ENCODE measurements around the gene EXOC3L4. TPM values are rescaled to one million over a fixed set of nuclear protein-coding genes. Genes with fewer than 3 reads are reported as not detected.
A peak's percentile ranks its signal among the peaks of the same experiment; 100 is the strongest.

The EXOC3L4 gene
- polyA plus RNA-seq, 2 of the 4 experiments (the other 2 are of a cell fraction): 1.5 to 4.3 TPM

DNA sequence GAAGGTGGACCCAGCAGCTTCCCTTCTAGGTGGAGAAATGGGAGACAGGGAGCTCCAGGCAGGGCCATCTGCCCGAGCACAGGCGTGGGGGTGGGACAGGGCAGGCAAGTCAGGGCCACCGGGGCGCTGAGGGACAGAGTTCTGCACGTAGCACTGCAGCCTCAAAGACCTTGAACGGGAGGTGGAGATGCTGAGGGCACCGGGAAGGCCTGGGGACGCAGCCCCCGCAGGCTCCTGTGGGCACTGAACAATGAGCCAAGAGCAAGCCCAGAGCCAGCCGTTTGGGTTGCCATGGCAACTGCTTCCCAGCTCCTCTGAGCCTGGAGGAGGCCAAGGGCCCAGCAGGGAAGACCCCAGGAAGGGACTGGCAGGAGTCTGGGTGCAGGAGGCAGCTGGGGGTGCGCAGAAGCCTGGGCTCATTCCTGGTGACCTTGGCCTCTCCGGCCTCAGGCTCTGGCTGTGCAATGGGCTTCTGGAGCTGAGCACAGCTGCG lies 7.1 kb upstream of the EXOC3L4 start:
- POLR2A ChIA-PET: no interaction called here
- Histone ChIP-seq H3K4me1 (peaks cover 14% of the 10 kb centered on the region), H3K4me2 (no peak overlapping the region), H3K4me3 (no peak overlapping the region), H3K27ac (no peak overlapping the region; a peak in 1 of 6 replicates), H3K9me3 (no peaks in the 10 kb centered on the region)
- 71% methylated on average over 12 of the region's 13 CpGs for WGBS (ENCODE audit: missing lambda C conversion rate)
- no peak for ATAC-seq
- CTCF ChIA-PET: interaction anchor here (1.0 to 8.5 kb wide), 7 partner anchors 9 to 205 kb away, joined by 3 to 97 read pairs (median 9); partner anchors contain the start of gene TNFAIP2
- FAIRE-seq: no peak
- TF ChIP-seq MAFK (IDR thresholded peaks at IDR 0.05; ENCODE audit: partially characterized antibody) (no peak), CBX8 (IDR thresholded peaks at IDR 0.05) (no peak), RARB (CRISPR knock-in tag; IDR thresholded peaks at IDR 0.05) (no peak), FOXS1 (CRISPR knock-in tag; IDR thresholded peaks at IDR 0.05) (no peak), CHD2 (IDR thresholded peaks at IDR 0.05; ENCODE audit: low read length, partially characterized antibody) (no peak), HOXB13 (CRISPR knock-in tag; IDR thresholded peaks at IDR 0.05; ENCODE audit: low read depth) (no peak), POLR2AphosphoS2 (conservative IDR thresholded peaks at IDR 0.05; ENCODE audit: low read length) (no peak)
- TF ChIP-seq, protein P1, sequence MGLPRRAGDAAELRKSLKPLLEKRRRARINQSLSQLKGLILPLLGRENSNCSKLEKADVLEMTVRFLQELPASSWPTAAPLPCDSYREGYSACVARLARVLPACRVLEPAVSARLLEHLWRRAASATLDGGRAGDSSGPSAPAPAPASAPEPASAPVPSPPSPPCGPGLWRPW (IDR thresholded peaks at IDR 0.05): no peak
- TF ChIP-seq, protein P2, sequence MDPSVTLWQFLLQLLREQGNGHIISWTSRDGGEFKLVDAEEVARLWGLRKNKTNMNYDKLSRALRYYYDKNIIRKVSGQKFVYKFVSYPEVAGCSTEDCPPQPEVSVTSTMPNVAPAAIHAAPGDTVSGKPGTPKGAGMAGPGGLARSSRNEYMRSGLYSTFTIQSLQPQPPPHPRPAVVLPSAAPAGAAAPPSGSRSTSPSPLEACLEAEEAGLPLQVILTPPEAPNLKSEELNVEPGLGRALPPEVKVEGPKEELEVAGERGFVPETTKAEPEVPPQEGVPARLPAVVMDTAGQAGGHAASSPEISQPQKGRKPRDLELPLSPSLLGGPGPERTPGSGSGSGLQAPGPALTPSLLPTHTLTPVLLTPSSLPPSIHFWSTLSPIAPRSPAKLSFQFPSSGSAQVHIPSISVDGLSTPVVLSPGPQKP (IDR thresholded peaks at IDR 0.05; ENCODE audit: low read depth, low read length): no peak
- DNase-seq (ENCODE audit: low read depth in 1 of 2, low spot score in 1 of 2): no peak

DNA sequence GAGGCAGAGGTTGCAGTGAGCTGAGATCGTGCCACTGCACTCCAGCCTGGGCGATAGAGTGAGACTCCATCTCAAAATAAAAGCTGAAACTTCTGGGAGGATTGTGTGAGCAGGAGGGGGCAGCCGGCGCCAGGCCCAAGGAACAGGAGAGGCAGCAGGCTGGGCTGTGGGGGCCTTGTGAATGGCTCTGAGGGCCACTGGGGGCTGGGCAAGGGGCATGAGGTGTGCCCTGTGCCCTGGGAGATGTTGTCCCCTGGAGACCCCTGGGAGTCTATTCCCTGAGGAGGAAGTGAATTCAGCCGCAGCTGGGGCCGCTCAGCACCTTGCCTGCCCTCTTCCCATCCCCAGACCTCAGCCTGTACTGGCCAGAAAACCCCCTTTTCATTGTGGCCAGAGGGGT lies 5.6 kb upstream of the EXOC3L4 start:
- CTCF ChIA-PET: interaction anchor here (0.5 to 8.5 kb wide), 4 partner anchors 13 to 499 kb away, joined by 3 to 97 read pairs (median 45); no protein-coding TSS in a partner anchor
- no peak overlapping the region for H3K4me2 ChIP-seq
- WGBS (ENCODE audit: missing lambda C conversion rate): 92% methylated on average over 6 of the region's 6 CpGs
- DNase-seq (ENCODE audit: low read depth in 1 of 2, low spot score in 1 of 2): no peak
- H3K4me1 ChIP-seq: peaks cover 14% of the 10 kb centered on the region
- POLR2A ChIA-PET: no interaction called here
- no peak overlapping the region for H3K4me3 ChIP-seq
- no peaks in the 10 kb centered on the region for H3K9me3 ChIP-seq
- ATAC-seq: no peak
- no peak for TF ChIP-seq HOXB13 (CRISPR knock-in tag; IDR thresholded peaks at IDR 0.05; ENCODE audit: low read depth)
- no peak for TF ChIP-seq HOXB5 (CRISPR knock-in tag; IDR thresholded peaks at IDR 0.05)
- no peak for TF ChIP-seq POLR2AphosphoS2 (conservative IDR thresholded peaks at IDR 0.05; ENCODE audit: low read length)
- TF ChIP-seq JUNB (IDR thresholded peaks at IDR 0.05): no peak
- no peak for TF ChIP-seq RARB (CRISPR knock-in tag; IDR thresholded peaks at IDR 0.05)
- no peak for TF ChIP-seq FOXS1 (CRISPR knock-in tag; IDR thresholded peaks at IDR 0.05)
- TF ChIP-seq ZNF302 (CRISPR knock-in tag; IDR thresholded peaks at IDR 0.05): no peak
- TF ChIP-seq RFX5 (IDR thresholded peaks at IDR 0.05): no peak
- no peak for TF ChIP-seq EP300 (IDR thresholded peaks at IDR 0.05)
- no peak for TF ChIP-seq KDM5A (IDR thresholded peaks at IDR 0.05)
- no peak for TF ChIP-seq ZC3H11A (IDR thresholded peaks at IDR 0.05)
- no peak for TF ChIP-seq HOXA7 (CRISPR knock-in tag; IDR thresholded peaks at IDR 0.05)
- TF ChIP-seq, protein P3, sequence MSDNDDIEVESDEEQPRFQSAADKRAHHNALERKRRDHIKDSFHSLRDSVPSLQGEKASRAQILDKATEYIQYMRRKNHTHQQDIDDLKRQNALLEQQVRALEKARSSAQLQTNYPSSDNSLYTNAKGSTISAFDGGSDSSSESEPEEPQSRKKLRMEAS (IDR thresholded peaks at IDR 0.05): no peak
- TF ChIP-seq FOSB (CRISPR knock-in tag; IDR thresholded peaks at IDR 0.05): no peak
- no peak for TF ChIP-seq NFE2L2 (conservative IDR thresholded peaks at IDR 0.05; ENCODE audit: low read length)
- H3K27ac ChIP-seq: peak overlapping the region in 1 of 2 experiments; percentile 98; a peak in 1 of 6 replicates
- FAIRE-seq: no peak

DNA sequence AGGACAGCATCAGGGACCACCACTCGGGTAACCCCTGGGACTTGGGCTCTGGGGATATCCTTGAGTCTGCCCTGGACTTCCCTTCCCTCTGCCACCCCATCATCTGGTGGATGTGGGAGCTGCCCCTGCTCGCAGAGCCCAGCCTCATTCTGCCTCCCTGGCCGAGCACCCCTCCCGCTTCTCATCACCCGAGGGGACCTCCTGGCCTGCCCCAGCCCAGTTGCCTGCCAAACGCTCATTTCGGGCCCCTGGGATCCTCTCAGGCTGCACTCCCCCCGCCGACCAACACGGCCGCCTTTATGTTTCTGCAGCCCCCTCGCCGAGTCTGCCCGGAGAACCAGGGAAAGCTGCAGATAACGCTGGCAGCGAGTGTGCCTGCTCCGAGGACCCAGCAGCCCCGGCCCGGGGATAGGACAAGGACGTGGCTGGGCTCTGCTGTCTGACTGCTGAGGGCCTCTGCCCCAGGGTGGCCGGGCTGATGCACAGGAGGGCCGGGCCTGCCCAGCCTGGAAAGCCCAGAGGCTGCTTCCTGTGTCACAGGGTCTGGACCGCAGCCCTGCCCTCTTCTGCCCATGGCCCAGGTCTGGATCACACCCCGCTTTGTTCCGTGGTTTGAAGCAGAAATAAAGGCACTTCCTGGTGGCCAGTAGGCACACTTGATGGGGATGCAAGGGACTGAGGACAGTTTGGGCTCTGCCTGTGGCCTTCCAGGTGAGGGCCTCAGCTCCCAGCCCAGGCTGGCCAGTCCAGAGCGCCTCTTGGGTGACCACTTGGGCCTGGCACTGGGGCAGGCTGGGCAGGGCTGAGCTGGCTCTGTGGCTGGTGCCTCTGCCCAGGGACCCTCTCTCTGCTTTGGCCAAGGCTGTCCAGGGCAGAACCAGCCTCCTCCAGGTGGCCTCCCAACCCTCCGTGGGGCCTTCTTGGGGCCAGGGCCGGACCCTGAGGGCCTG lies 4.9 kb upstream of the EXOC3L4 start:
- Histone ChIP-seq H3K4me3 (no peak overlapping the region), H3K27ac (peak overlapping the region in 1 of 2 experiments; percentile 98; a peak in 3 of 6 replicates), H3K4me1 (peaks cover 18% of the 10 kb centered on the region), H3K4me2 (no peak overlapping the region), H3K9me3 (no peaks in the 10 kb centered on the region)
- CTCF ChIA-PET: interaction anchor here (0.5 to 8.5 kb wide), 7 partner anchors 9 to 499 kb away, joined by 3 to 97 read pairs (median 7); no protein-coding TSS in a partner anchor
- DNase-seq (ENCODE audit: low read depth in 1 of 2, low spot score in 1 of 2): no peak
- ATAC-seq: no peak
- 91% methylated on average over 23 of the region's 28 CpGs for WGBS (ENCODE audit: missing lambda C conversion rate)
- POLR2A ChIA-PET: no interaction called here
- FAIRE-seq: no peak
- TF ChIP-seq TFCP2L1 (CRISPR knock-in tag; IDR thresholded peaks at IDR 0.05) (no peak), RARB (CRISPR knock-in tag; IDR thresholded peaks at IDR 0.05) (no peak), RFX5 (IDR thresholded peaks at IDR 0.05) (no peak), KDM1A (IDR thresholded peaks at IDR 0.05; ENCODE audit: low read depth) (no peak), MAFK (IDR thresholded peaks at IDR 0.05; ENCODE audit: partially characterized antibody) (no peak), EHF (CRISPR knock-in tag; IDR thresholded peaks at IDR 0.05) (no peak), GATA3 (IDR thresholded peaks at IDR 0.05; ENCODE audit: borderline replicate concordance) (no peak), FOSL2 (IDR thresholded peaks at IDR 0.05) (no peak), FOSL2 (CRISPR knock-in tag; IDR thresholded peaks at IDR 0.05) (no peak), HOXB5 (CRISPR knock-in tag; IDR thresholded peaks at IDR 0.05) (no peak), ESRRA (IDR thresholded peaks at IDR 0.05; ENCODE audit: borderline replicate concordance, low read length) (no peak), CBX8 (IDR thresholded peaks at IDR 0.05) (no peak)
- TF ChIP-seq, protein P4, sequence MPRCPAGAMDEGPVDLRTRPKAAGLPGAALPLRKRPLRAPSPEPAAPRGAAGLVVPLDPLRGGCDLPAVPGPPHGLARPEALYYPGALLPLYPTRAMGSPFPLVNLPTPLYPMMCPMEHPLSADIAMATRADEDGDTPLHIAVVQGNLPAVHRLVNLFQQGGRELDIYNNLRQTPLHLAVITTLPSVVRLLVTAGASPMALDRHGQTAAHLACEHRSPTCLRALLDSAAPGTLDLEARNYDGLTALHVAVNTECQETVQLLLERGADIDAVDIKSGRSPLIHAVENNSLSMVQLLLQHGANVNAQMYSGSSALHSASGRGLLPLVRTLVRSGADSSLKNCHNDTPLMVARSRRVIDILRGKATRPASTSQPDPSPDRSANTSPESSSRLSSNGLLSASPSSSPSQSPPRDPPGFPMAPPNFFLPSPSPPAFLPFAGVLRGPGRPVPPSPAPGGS (IDR thresholded peaks at IDR 0.05): no peak
- TF ChIP-seq, protein P1 (IDR thresholded peaks at IDR 0.05): no peak
- TF ChIP-seq, protein P5, sequence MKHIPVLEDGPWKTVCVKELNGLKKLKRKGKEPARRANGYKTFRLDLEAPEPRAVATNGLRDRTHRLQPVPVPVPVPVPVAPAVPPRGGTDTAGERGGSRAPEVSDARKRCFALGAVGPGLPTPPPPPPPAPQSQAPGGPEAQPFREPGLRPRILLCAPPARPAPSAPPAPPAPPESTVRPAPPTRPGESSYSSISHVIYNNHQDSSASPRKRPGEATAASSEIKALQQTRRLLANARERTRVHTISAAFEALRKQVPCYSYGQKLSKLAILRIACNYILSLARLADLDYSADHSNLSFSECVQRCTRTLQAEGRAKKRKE (CRISPR knock-in tag; IDR thresholded peaks at IDR 0.05; ENCODE audit: low read depth): no peak
- TF ChIP-seq, protein P3 (IDR thresholded peaks at IDR 0.05): no peak
